Stimulated activated naive B cell treated with anti-CD40 and anti-IgM and Interleukin-4, amounts not matched to agents 10 μg/mL and 1 μg/mL and 100 μg/mL, for 72 hours (primary cell): ENCODE results near the gene RNF213.
"Not testable (repeated sequence)": the region's sequence is repeated elsewhere in the genome, so short reads cannot be mapped to it uniquely, and the experiment has no call there.

ENCODE experiments used
- ATAC-seq, 2 donors: fragments of 150-1000 bp; cut with Tn5 transposase; replicated peaks; 2 replicates each; pipeline ENCODE4 v1.10.0; 2021; ENCODE audit warnings: moderate library complexity in 1 of 2
- DNase-seq: peaks from one replicate; pipeline ENCODE4 v3.0.0; 2021
- H3K27ac Mint-ChIP-seq: one replicate; pipeline ENCODE4 v1.8.0; 2022; ENCODE audit warnings: mild to moderate bottlenecking, mixed read lengths
- H3K27me3 Mint-ChIP-seq, 2 donors: one replicate each; pipeline ENCODE4 v1.8.0; 2022; ENCODE audit warnings: mixed read lengths in 2 of 2
- H3K36me3 Mint-ChIP-seq, 2 donors: one replicate each; pipeline ENCODE4 v1.8.0; 2022; ENCODE audit warnings: mixed read lengths in 2 of 2, mild to moderate bottlenecking in 1 of 2
- H3K4me1 Mint-ChIP-seq, 2 donors: one replicate each; pipeline ENCODE4 v1.8.0; 2022; ENCODE audit warnings: mixed read lengths in 2 of 2, mild to moderate bottlenecking in 1 of 2
- H3K4me3 Mint-ChIP-seq, 2 donors: one replicate each; pipeline ENCODE4 v1.8.0; 2022; ENCODE audit warnings: mild to moderate bottlenecking in 2 of 2, mixed read lengths in 2 of 2, moderate library complexity in 1 of 2
- H3K9me3 Mint-ChIP-seq, 2 donors: one replicate each; pipeline ENCODE4 v1.8.0; 2022; ENCODE audit warnings: mixed read lengths in 2 of 2, mild to moderate bottlenecking in 1 of 2

RNF213 gene

GRCh38 chr17:80263253-80264204 lies 2.9 kb downstream of the RNF213 start:
- H3K36me3 Mint-ChIP-seq, result peaks cover 3 to 17% of the 10 kb centered on the region in 2 donors
- H3K27ac Mint-ChIP-seq, result peak overlapping the region; percentile 97
- no peaks in the 10 kb centered on the region for H3K27me3 Mint-ChIP-seq
- ATAC-seq (peak; percentile 73 to 76), DNase-seq (peak; percentile 84)
- no peaks in the 10 kb centered on the region for H3K9me3 Mint-ChIP-seq
- peak overlapping the region; percentile 88 to 96 for H3K4me3 Mint-ChIP-seq
- H3K4me1 Mint-ChIP-seq, result peaks cover 35 to 60% of the 10 kb centered on the region in 2 donors

- peaks cover 29 to 51% of the 10 kb centered on the region in 2 donors for H3K4me1 Mint-ChIP-seq
Observed at GRCh38 chr17:80264205-80265075, 3.8 kb downstream of the RNF213 start.

GRCh38 chr17:80265205-80266068 lies 4.8 kb downstream of the RNF213 start:
- ATAC-seq, result no peak
- no peaks in the 10 kb centered on the region for H3K9me3 Mint-ChIP-seq
- H3K27ac Mint-ChIP-seq, result no peak overlapping the region
- H3K36me3 Mint-ChIP-seq, result peaks cover 3 to 18% of the 10 kb centered on the region in 2 donors
- peaks cover 27 to 46% of the 10 kb centered on the region in 2 donors for H3K4me1 Mint-ChIP-seq
- no peaks in the 10 kb centered on the region for H3K27me3 Mint-ChIP-seq
- H3K4me3 Mint-ChIP-seq, result peak overlapping the region; percentile 88 to 96
- no peak for DNase-seq

More at GRCh38 chr17:80264205-80265075, 3.8 kb downstream of the RNF213 start:
- peak overlapping the region; percentile 88 to 96 for H3K4me3 Mint-ChIP-seq
- DNase-seq, result no peak
- ATAC-seq, result no peak
- no peaks in the 10 kb centered on the region for H3K27me3 Mint-ChIP-seq
- H3K27ac Mint-ChIP-seq, result peak overlapping the region; percentile 97
- H3K36me3 Mint-ChIP-seq, result peaks cover 3 to 17% of the 10 kb centered on the region in 2 donors
- H3K9me3 Mint-ChIP-seq, result no peaks in the 10 kb centered on the region

DNA sequence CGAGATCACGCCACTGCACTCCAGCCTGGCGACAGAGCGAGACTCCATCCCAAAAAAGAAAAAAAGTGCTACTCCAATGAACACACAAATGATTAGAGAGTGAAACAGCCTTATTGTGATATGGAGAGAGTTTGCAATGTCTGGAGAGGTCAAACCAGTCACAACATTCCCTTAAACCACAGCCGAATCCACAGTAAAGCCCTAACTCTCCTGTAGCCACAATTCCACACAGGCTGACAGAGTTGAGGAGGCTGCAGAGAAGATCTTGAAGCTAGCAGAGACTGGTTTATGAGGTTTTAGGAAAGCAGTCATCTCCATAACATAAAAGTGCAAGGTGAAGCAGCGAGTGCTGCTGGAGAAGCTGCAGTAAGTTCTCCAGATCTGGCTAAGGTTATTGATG lies 6.7 kb downstream of the RNF213 start:
- DNase-seq (no peak), ATAC-seq (no peak)
- H3K27me3 Mint-ChIP-seq, result no peaks in the 10 kb centered on the region
- H3K36me3 Mint-ChIP-seq, result peaks cover 7 to 21% of the 10 kb centered on the region in 2 donors
- H3K9me3 Mint-ChIP-seq, result peaks cover 0 to 1% of the 10 kb centered on the region in 2 donors
- H3K27ac Mint-ChIP-seq, result no peak overlapping the region
- no peak overlapping the region for H3K4me3 Mint-ChIP-seq
- H3K4me1 Mint-ChIP-seq, result peaks cover 18 to 40% of the 10 kb centered on the region in 2 donors

DNA sequence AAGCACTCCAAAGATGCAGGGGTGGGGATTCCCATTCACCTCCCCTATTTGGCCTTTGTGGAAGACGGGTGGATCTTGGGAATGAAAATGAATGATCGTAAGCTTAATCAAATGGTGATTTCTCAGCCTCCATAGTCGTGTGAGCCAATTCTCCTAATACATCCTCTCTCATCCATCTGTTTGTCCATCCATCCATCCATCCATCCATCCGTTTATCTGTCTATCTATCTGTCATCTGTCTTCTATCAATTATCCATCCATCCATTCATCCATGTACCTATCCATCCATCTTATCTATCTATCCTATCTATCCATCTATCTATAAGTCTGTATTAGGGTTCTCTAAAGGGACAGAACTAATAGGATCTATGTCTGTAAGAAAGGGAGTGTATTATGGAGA lies 7.8 kb downstream of the RNF213 start:
- DNase-seq (no peak), ATAC-seq (no peak)
- Mint-ChIP-seq H3K4me1 (peaks cover 13 to 33% of the 10 kb centered on the region in 2 donors), H3K27ac (no peak overlapping the region), H3K36me3 (peaks cover 9 to 23% of the 10 kb centered on the region in 2 donors), H3K27me3 (no peaks in the 10 kb centered on the region), H3K9me3 (peaks cover 0 to 1% of the 10 kb centered on the region in 2 donors), H3K4me3 (no peak overlapping the region)

DNA sequence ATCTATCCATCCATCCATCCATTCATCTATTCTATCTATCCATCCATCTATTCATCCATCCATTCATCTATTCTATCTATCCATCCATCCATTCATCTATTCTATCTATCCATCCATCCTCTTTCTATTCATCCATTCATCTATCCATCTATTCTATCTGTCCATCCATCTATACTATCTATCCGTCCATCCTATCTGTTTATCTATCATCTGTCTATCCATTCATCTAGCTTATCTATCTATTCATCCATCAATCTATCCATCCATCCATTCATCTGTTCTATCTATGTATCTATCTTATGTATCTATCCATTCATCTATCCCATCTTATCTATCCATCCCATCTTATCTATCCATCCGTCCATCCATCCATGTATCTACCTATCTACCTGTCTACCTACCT lies 8.8 kb downstream of the RNF213 start:
- Mint-ChIP-seq H3K36me3 (peaks cover 15 to 28% of the 10 kb centered on the region in 2 donors), H3K4me3 (no peak overlapping the region), H3K4me1 (peaks cover 14 to 32% of the 10 kb centered on the region in 2 donors), H3K27ac (no peak overlapping the region), H3K9me3 (peaks cover 0 to 1% of the 10 kb centered on the region in 2 donors), H3K27me3 (no peaks in the 10 kb centered on the region)
- DNase-seq (no peak), ATAC-seq (no peak)

DNA sequence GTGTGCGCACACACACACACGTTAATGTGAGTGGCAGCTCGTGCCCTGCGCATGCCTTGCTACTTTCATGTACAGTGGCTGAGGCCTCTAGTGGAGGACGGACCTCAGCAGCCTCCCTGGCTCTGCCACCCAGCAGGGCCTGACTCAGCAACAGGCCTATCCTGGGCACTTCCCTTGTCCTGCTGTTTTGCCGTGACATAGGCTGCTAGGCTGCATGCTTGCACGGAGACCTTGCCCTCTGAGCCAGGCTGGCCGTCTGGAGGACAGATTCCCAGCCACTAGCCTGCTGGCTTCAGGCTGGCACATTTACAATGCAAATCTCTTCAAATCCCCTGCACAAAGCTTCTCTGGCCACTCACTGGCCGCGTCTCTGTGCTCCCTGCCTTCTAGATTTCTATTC lies 9.5 kb downstream of the RNF213 start:
- peaks cover 12 to 29% of the 10 kb centered on the region in 2 donors for H3K4me1 Mint-ChIP-seq
- no peak for ATAC-seq
- no peak overlapping the region for H3K4me3 Mint-ChIP-seq

GRCh38 chr17:80270836-80271235 lies 10.2 kb downstream of the RNF213 start:
- Mint-ChIP-seq H3K27me3 (no peaks in the 10 kb centered on the region), H3K4me3 (no peak overlapping the region), H3K9me3 (peaks cover 0 to 1% of the 10 kb centered on the region in 2 donors), H3K4me1 (peaks cover 10 to 27% of the 10 kb centered on the region in 2 donors), H3K36me3 (peaks cover 12 to 27% of the 10 kb centered on the region in 2 donors), H3K27ac (no peak overlapping the region)
- no peak for DNase-seq
- ATAC-seq, result peak; percentile 81 to 85

More for the DNA sequence above, 9.5 kb downstream of the RNF213 start:
- DNase-seq, result no peak
- peak overlapping the region; percentile 53 for H3K27ac Mint-ChIP-seq
- peaks cover 0 to 1% of the 10 kb centered on the region in 2 donors for H3K9me3 Mint-ChIP-seq
- no peaks in the 10 kb centered on the region for H3K27me3 Mint-ChIP-seq
- peaks cover 12 to 28% of the 10 kb centered on the region in 2 donors for H3K36me3 Mint-ChIP-seq

- peaks cover 13 to 24% of the 10 kb centered on the region in 2 donors for H3K4me1 Mint-ChIP-seq
- H3K4me3 Mint-ChIP-seq, result no peak overlapping the region
- ATAC-seq (no peak), DNase-seq (no peak)
- peaks cover 14 to 31% of the 10 kb centered on the region in 2 donors for H3K36me3 Mint-ChIP-seq
- H3K27me3 Mint-ChIP-seq, result no peaks in the 10 kb centered on the region
- H3K9me3 Mint-ChIP-seq, result peaks cover 0 to 1% of the 10 kb centered on the region in 2 donors
- H3K27ac Mint-ChIP-seq, result no peak overlapping the region
Observed at GRCh38 chr17:80272366-80272765, 11.7 kb downstream of the RNF213 start.

DNA sequence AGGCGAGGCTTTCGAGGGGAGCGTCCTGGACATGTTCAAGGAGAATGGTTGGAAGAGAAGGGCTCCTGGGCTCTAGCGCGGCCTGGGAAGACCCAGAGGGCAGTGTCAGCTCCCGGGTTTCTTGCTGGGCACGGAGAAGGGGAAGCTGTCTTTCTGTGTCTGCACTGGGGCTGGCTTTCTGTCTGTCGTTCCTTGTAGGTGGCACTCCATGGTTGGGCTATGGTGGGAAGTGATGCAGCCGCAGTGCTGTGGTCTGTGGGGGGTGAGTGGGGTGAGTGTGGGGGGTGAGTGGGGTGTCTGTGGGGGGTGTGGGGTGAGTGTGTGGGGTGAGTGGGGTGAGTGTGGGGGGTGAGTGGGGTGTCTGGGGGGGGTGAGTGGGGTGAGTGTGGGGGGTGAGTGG lies 13.7 kb downstream of the RNF213 start:
- no peak for ATAC-seq
- peaks cover 22 to 40% of the 10 kb centered on the region in 2 donors for H3K36me3 Mint-ChIP-seq
- peak overlapping the region in 1 of 2 donors; percentile 44 for H3K4me3 Mint-ChIP-seq

GRCh38 chr17:80274871-80275449 lies 14.3 kb downstream of the RNF213 start:
- Mint-ChIP-seq H3K27me3 (no peaks in the 10 kb centered on the region), H3K4me1 (peaks cover 14 to 36% of the 10 kb centered on the region in 2 donors), H3K4me3 (no peak overlapping the region), H3K36me3 (peaks cover 22 to 46% of the 10 kb centered on the region in 2 donors), H3K9me3 (peaks cover 0 to 1% of the 10 kb centered on the region in 2 donors), H3K27ac (peak overlapping the region; percentile 38)
- no peak for DNase-seq
- ATAC-seq, result no peak

More for the DNA sequence above, 13.7 kb downstream of the RNF213 start:
- Mint-ChIP-seq H3K27me3 (no peaks in the 10 kb centered on the region), H3K27ac (peak overlapping the region; percentile 87), H3K9me3 (peaks cover 0 to 1% of the 10 kb centered on the region in 2 donors), H3K4me1 (peaks cover 14 to 36% of the 10 kb centered on the region in 2 donors)
- no peak for DNase-seq

- not testable (repeated sequence) for ATAC-seq
Observed at GRCh38 chr17:80275857-80276256, 15.2 kb downstream of the RNF213 start.

More at GRCh38 chr17:80275857-80276256, 15.2 kb downstream of the RNF213 start:
- H3K27ac Mint-ChIP-seq, H3K27me3 Mint-ChIP-seq, DNase-seq, H3K4me3 Mint-ChIP-seq, H3K9me3 Mint-ChIP-seq: not testable (repeated sequence)
- H3K36me3 Mint-ChIP-seq, result peaks cover 26 to 52% of the 10 kb centered on the region in 2 donors
- peaks cover 14 to 36% of the 10 kb centered on the region in 2 donors for H3K4me1 Mint-ChIP-seq
